Suprapubic skin (tissue), 4 donors: ENCODE results near the gene DDR1. TPM values are rescaled to one million over a fixed set of nuclear protein-coding genes. Genes with fewer than 3 reads are reported as not detected.
A peak's percentile ranks its signal among the peaks of the same experiment; 100 is the strongest.
"Not testable (repeated sequence)": the region's sequence is repeated elsewhere in the genome, so short reads cannot be mapped to it uniquely, and the experiment has no call there.

ENCODE experiments used
- DNase-seq, 2 donors: peaks; one replicate each; pipeline ENCODE4 v3.0.0-alpha.2; 2019; ENCODE audit warnings: low spot score in 2 of 2
- H3K27ac ChIP-seq: fragments of 200-600 bp; sonication (generic); one replicate; pipeline ENCODE4 v1.5.1; 2019
- H3K27me3 ChIP-seq: fragments of 200-600 bp; sonication (generic); one replicate; pipeline ENCODE4 v1.5.1; 2019
- H3K36me3 ChIP-seq: fragments of 200-600 bp; sonication (generic); one replicate; pipeline ENCODE4 v1.5.1; 2019
- H3K4me1 ChIP-seq: fragments of 200-600 bp; sonication (generic); one replicate; pipeline ENCODE4 v1.5.1; 2019
- H3K4me3 ChIP-seq: fragments of 200-600 bp; sonication (generic); one replicate; pipeline ENCODE4 v1.5.1; 2019; ENCODE audit warnings: mild to moderate bottlenecking
- H3K9me3 ChIP-seq: fragments of 200-600 bp; sonication (generic); one replicate; pipeline ENCODE4 v1.5.1; 2019
- CTCF ChIP-seq, 2 donors: fragments of 200-600 bp in 1 of 2; fragments of 450-650 bp in 1 of 2; sonication (generic) in 1 of 2; IDR thresholded peaks; one replicate each; pipeline ENCODE4 v1.5.1; 2016 to 2019; ENCODE audit warnings: antibody characterized with exemption in 2 of 2, mild to moderate bottlenecking in 1 of 2, moderate library complexity in 1 of 2
- EP300 ChIP-seq: sonication (generic); formaldehyde crosslinking; IDR thresholded peaks from one replicate; pipeline ENCODE4 v1.6.1; 2017; ENCODE audit warnings: antibody characterized with exemption
- POLR2A ChIP-seq, 2 donors: fragments of 450-650 bp; IDR thresholded peaks; one replicate each; pipeline ENCODE4 v1.6.1; 2017; ENCODE audit warnings: antibody characterized with exemption in 2 of 2, mild to moderate bottlenecking in 2 of 2, moderate library complexity in 2 of 2
- POLR2AphosphoS5 ChIP-seq, 3 donors: sonication (generic); formaldehyde crosslinking; IDR thresholded peaks; one replicate each; pipeline ENCODE4 v1.6.1; 2017; ENCODE audit warnings: antibody characterized with exemption in 3 of 3
- WGBS: methylation state at CpG from one replicate; pipeline ENCODE4 v1.1.5; 2018; 5-methylcytosine and 5-hydroxymethylcytosine counted together
- total RNA-seq, 4 donors: library from RNA; depleted of rRNA; stranded (reverse); fragments of >200 nt; gene quantifications; one replicate each; pipeline ENCODE4 v1.1.0, GENCODE V29; 2016

Gene DDR1
- total RNA-seq, 4 donors from 2014 or later: 161 to 210 (median 188) TPM

GRCh38 chr6:30900863-30901417 lies 16.6 kb downstream of the DDR1 start:
- H3K27me3 ChIP-seq: no peaks in the 10 kb centered on the region
- WGBS: 84% methylated on average over 1 of the region's 1 CpG
- TF ChIP-seq EP300: no peak
- H3K4me1 ChIP-seq: no peaks in the 10 kb centered on the region
- H3K4me3 ChIP-seq: no peak overlapping the region
- no peak overlapping the region for H3K27ac ChIP-seq
- H3K9me3 ChIP-seq: no peaks in the 10 kb centered on the region
- H3K36me3 ChIP-seq: peaks cover 40% of the 10 kb centered on the region
- no peak for DNase-seq

GRCh38 chr6:30901436-30901835 lies 17.1 kb downstream of the DDR1 start:
- H3K36me3 ChIP-seq: peaks cover 35% of the 10 kb centered on the region
- TF ChIP-seq CTCF (IDR thresholded peaks at IDR 0.05): no peak
- no peak for TF ChIP-seq POLR2AphosphoS5 (IDR thresholded peaks at IDR 0.05)
- no peak for TF ChIP-seq POLR2A (IDR thresholded peaks at IDR 0.05)
- no peak for TF ChIP-seq EP300
- no peaks in the 10 kb centered on the region for H3K27me3 ChIP-seq
- H3K4me1 ChIP-seq: no peaks in the 10 kb centered on the region
- H3K4me3 ChIP-seq: no peak overlapping the region
- H3K9me3 ChIP-seq: no peaks in the 10 kb centered on the region
- no peak overlapping the region for H3K27ac ChIP-seq
- no peak for DNase-seq

GRCh38 chr6:30902196-30902595 lies 17.9 kb downstream of the DDR1 start:
- H3K9me3 ChIP-seq, DNase-seq, H3K27ac ChIP-seq, H3K4me1 ChIP-seq, H3K4me3 ChIP-seq, H3K27me3 ChIP-seq: not testable (repeated sequence)
- WGBS: 57% methylated on average over 9 of the region's 9 CpGs
- H3K36me3 ChIP-seq: peaks cover 27% of the 10 kb centered on the region

- Histone ChIP-seq H3K27ac (no peak overlapping the region), H3K4me3 (no peak overlapping the region)
- whole genome bisulfite sequencing: 41% methylated on average over 5 of the region's 5 CpGs
These were observed 18.4 kb downstream of the DDR1 start for GRCh38 chr6:30902709-30903108.

GRCh38 chr6:30903236-30903635 lies 18.9 kb downstream of the DDR1 start:
- no peaks in the 10 kb centered on the region for H3K9me3 ChIP-seq
- no peaks in the 10 kb centered on the region for H3K27me3 ChIP-seq
- WGBS: 89% methylated on average over 4 of the region's 4 CpGs
- H3K27ac ChIP-seq: no peak overlapping the region
- DNase-seq: no peak
- no peak overlapping the region for H3K4me3 ChIP-seq
- TF ChIP-seq POLR2A (IDR thresholded peaks at IDR 0.05) (no peak), POLR2AphosphoS5 (IDR thresholded peaks at IDR 0.05) (no peak), CTCF (IDR thresholded peaks at IDR 0.05) (no peak), EP300 (no peak)
- peaks cover 4% of the 10 kb centered on the region for H3K4me1 ChIP-seq
- H3K36me3 ChIP-seq: peaks cover 17% of the 10 kb centered on the region

More at GRCh38 chr6:30902709-30903108, 18.4 kb downstream of the DDR1 start:
- no peak for TF ChIP-seq POLR2AphosphoS5 (IDR thresholded peaks at IDR 0.05)
- TF ChIP-seq POLR2A (IDR thresholded peaks at IDR 0.05): no peak
- TF ChIP-seq EP300: no peak
- TF ChIP-seq CTCF (IDR thresholded peaks at IDR 0.05): no peak
- no peaks in the 10 kb centered on the region for H3K27me3 ChIP-seq
- peaks cover 22% of the 10 kb centered on the region for H3K36me3 ChIP-seq
- no peaks in the 10 kb centered on the region for H3K9me3 ChIP-seq
- peaks cover 4% of the 10 kb centered on the region for H3K4me1 ChIP-seq
- no peak for DNase-seq

- DNase-seq, H3K9me3 ChIP-seq, H3K27me3 ChIP-seq, H3K27ac ChIP-seq: not testable (repeated sequence)
- H3K36me3 ChIP-seq: peaks cover 21% of the 10 kb centered on the region
- peak overlapping the region; percentile 69 for H3K4me3 ChIP-seq
- H3K4me1 ChIP-seq: peaks cover 16% of the 10 kb centered on the region
- WGBS: 41% methylated on average over 16 of the region's 16 CpGs
These were observed 23.0 kb downstream of the DDR1 start for GRCh38 chr6:30907290-30907757.
